Cardiac muscle cell (in vitro differentiated cells and primary cell): ENCODE results near the gene MX2. TPM values are rescaled to one million over a fixed set of nuclear protein-coding genes. Genes with fewer than 3 reads are reported as not detected.
"Not testable (repeated sequence)": the region's sequence is repeated elsewhere in the genome, so short reads cannot be mapped to it uniquely, and the experiment has no call there.

Experiments used
- DNase-seq, 2 donors: peaks; one replicate each; pipeline versions ENCODE4 v3.0.0 to v3.0.0-alpha.2; 2010 to 2017; ENCODE audit warnings: low read depth in 1 of 2, low spot score in 1 of 2
- H3K27ac ChIP-seq: fragments of 200-600 bp; sonication (generic); 2 replicates; pipeline ENCODE4 v1.5.1; 2016
- H3K27me3 ChIP-seq: fragments of 200-600 bp; sonication (generic); 2 replicates; pipeline ENCODE4 v1.6.0; 2016; ENCODE audit warnings: control low read depth
- H3K36me3 ChIP-seq: fragments of 200-600 bp; sonication (generic); 2 replicates; pipeline ENCODE4 v1.5.1; 2016; ENCODE audit warnings: control low read depth
- H3K4me1 ChIP-seq: fragments of 200-600 bp; sonication (generic); 2 replicates; pipeline ENCODE4 v1.8.1; 2017; ENCODE audit warnings: low read depth, mild to moderate bottlenecking, mixed run types
- H3K4me3 ChIP-seq: fragments of 200-600 bp; sonication (generic); 2 replicates; pipeline ENCODE4 v1.5.1; 2016; ENCODE audit warnings: mild to moderate bottlenecking
- H3K9me3 ChIP-seq: fragments of 200-600 bp; sonication (generic); 2 replicates; pipeline ENCODE4 v1.5.1; 2017; ENCODE audit warnings: low read depth, mild to moderate bottlenecking, control low read depth
- CTCF ChIP-seq: IDR thresholded peaks from 2 replicates; pipeline ENCODE4 v1.5.1; 2012; ENCODE audit warnings: low read depth, mild to moderate bottlenecking, low read length
- polyA plus RNA-seq: library from polyadenylated mRNA; unstranded; fragments of >200 nt; fragmentation: Nextera tagmentation; extraction: Ambion mirVana; gene quantifications from 2 replicates; pipeline ENCODE4 v1.2.1, GENCODE V29; 2016
- total RNA-seq: library from RNA; depleted of rRNA; stranded (reverse); fragments of >200 nt; gene quantifications from 2 replicates; pipeline ENCODE4 v1.2.3, GENCODE V29; 2016

The MX2 gene
- total and polyA plus RNA-seq, 2 experiments from 2014 or later = 0.28 to 2.3 TPM

DNA sequence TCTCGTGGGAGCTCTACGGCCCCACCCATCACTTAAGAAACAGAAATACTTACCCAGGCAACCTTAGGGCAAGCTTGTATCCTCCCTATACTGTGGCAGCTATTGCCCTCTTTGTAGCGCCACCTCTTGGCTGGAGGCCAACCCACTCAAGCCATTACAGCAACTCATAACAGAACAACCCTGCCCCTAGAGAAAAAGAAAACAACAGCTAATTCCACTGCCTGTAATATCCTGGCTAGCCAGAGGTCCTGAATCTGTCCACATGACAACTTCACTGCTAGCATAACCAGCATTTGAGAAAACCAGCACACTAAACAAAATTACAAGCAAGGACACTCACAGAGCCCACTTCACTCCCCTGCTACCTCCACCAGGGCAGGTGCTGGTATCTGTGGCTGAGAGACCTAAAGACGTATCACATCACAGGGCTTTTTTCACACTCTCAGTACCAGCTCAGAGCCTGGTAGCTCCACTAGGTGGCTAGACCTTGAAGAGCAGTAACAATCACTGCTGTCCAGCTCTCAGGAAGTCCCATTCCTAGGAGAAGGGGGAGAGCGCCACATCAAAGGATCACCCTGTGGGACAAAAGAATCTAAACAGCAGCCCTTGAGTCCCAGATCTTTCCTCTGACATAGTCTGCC lies 49.7 kb downstream of the MX2 start:
- Histone ChIP-seq H3K4me1 (no peaks in the 10 kb centered on the region), H3K9me3 (no peaks in the 10 kb centered on the region), H3K27ac (no peak overlapping the region), H3K4me3 (no peak overlapping the region), H3K27me3 (no peaks in the 10 kb centered on the region), H3K36me3 (no peaks in the 10 kb centered on the region)
- TF ChIP-seq CTCF = peak; percentile 16
- peak in 1 of 2 donors; percentile 25 for DNase-seq

DNA sequence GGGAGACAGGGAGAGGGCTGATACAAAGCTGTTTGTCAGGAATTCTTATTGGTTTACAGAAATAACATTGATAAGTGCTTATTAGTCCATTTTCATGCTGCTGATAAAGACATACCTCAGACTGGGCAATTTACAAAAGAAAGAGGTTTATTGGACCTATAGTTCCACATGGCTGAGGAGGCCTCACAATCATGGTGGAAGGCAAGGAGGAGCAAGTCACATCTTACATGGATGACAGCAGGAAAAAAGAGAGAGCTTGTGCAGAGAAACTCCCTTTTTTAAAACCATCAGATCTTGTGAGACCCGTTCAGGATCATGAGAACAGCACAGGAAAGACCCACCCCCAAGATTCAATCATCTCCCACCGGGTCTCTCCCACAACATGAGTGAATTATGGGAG lies 55.7 kb downstream of the MX2 start:
- H3K36me3 ChIP-seq, DNase-seq, H3K4me3 ChIP-seq, H3K4me1 ChIP-seq, H3K27ac ChIP-seq, H3K9me3 ChIP-seq: not testable (repeated sequence)
- H3K27me3 ChIP-seq = peaks cover 24% of the 10 kb centered on the region

DNA sequence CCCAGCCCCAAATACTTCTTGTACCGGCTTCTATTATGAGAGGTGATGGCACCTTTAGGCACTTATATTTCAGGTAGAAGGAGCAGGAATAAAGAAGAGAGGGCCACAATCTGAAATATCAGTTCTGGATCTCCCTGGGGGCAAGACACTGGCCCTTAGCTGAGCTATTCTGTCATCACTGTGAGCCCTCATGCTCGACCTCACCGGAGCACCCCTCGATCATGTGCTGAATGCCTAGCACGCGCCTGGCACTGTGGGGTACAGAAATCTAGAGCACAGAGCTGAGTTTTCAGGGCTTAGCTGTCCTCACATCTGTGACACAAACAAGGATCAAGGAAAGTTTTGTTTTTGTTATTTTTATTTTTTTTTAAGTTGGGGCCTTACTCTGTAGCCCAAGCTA lies 56.6 kb downstream of the MX2 start:
- no peaks in the 10 kb centered on the region for H3K36me3 ChIP-seq
- no peaks in the 10 kb centered on the region for H3K9me3 ChIP-seq
- peaks cover 25% of the 10 kb centered on the region for H3K27me3 ChIP-seq
- H3K27ac ChIP-seq = no peak overlapping the region
- no peak for TF ChIP-seq CTCF
- H3K4me3 ChIP-seq = no peak overlapping the region
- no peak for DNase-seq
- no peaks in the 10 kb centered on the region for H3K4me1 ChIP-seq

GRCh38 chr21:41418956-41419680 lies 57.3 kb downstream of the MX2 start:
- Histone ChIP-seq H3K27ac (no peak overlapping the region), H3K4me3 (no peak overlapping the region), H3K27me3 (peaks cover 32% of the 10 kb centered on the region), H3K36me3 (no peaks in the 10 kb centered on the region), H3K4me1 (no peaks in the 10 kb centered on the region), H3K9me3 (no peaks in the 10 kb centered on the region)
- no peak for TF ChIP-seq CTCF
- DNase-seq = no peak

- no peak for TF ChIP-seq CTCF
- DNase-seq = peak; percentile 44 to 92
- no peak overlapping the region for H3K27ac ChIP-seq
- peaks cover 42% of the 10 kb centered on the region for H3K27me3 ChIP-seq
- H3K36me3 ChIP-seq = no peaks in the 10 kb centered on the region
- H3K4me3 ChIP-seq = peak overlapping the region; percentile 43
- H3K4me1 ChIP-seq = no peaks in the 10 kb centered on the region
- no peaks in the 10 kb centered on the region for H3K9me3 ChIP-seq
Observed at GRCh38 chr21:41419921-41420862, 58.4 kb downstream of the MX2 start.

DNA sequence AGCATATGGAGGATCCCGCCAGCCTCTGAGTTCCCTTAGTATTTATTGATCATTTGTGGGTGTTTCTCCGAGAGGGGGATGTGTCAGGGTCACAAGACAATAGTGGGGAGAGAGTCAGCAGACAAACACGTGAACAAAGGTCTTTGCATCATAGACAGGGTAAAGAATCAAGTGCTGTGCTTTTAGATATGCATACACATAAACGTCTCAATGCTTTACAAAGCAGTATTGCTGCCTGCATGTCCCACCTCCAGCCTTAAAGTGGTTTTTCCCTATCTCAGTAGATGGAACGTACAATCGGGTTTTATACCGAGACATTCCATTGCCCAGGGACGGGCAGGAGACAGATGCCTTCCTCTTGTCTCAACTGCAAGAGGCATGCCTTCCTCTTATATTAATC lies 59.2 kb downstream of the MX2 start:
- DNase-seq, H3K9me3 ChIP-seq, H3K4me1 ChIP-seq, H3K27ac ChIP-seq, H3K4me3 ChIP-seq, H3K36me3 ChIP-seq: not testable (repeated sequence)
- peaks cover 51% of the 10 kb centered on the region for H3K27me3 ChIP-seq
